Heart right ventricle (tissue), 16 donors: ENCODE measurements around the gene FRS2. TPM values are rescaled to one million over a fixed set of nuclear protein-coding genes. Genes with fewer than 3 reads are reported as not detected.

Source experiments
- ATAC-seq, 8 donors: fragments of 200-7000 bp; cut with Tn5 transposase; one replicate each; pipeline ENCODE4 v1.9.1; 2020; ENCODE audit warnings: mild to moderate bottlenecking in 8 of 8, moderate library complexity in 8 of 8, moderate number of reproducible peaks in 1 of 8
- DNase-seq, 2 donors: peaks; one replicate each; pipeline ENCODE4 v3.0.0-alpha.2; 2020
- H3K27ac ChIP-seq, 10 donors: fragments of 200-600 bp; sonication (generic) in 2 of 10; one replicate each; pipeline versions ENCODE4 v1.5.0 to v1.8.0; 2020 to 2022; ENCODE audit warnings: mild to moderate bottlenecking in 3 of 10
- H3K27me3 ChIP-seq, 7 donors: fragments of 200-600 bp; one replicate each; pipeline ENCODE4 v1.8.0; 2021 to 2022; ENCODE audit warnings: mild to moderate bottlenecking in 2 of 7
- H3K36me3 ChIP-seq, 9 donors: fragments of 200-600 bp; sonication (generic) in 1 of 9; one replicate each; pipeline versions ENCODE4 v1.5.0 to v1.8.0; 2020 to 2022; ENCODE audit warnings: mild to moderate bottlenecking in 2 of 9
- H3K4me1 ChIP-seq, 9 donors: fragments of 200-600 bp; sonication (generic) in 1 of 9; one replicate each; pipeline versions ENCODE4 v1.5.0 to v1.8.0; 2020 to 2022; ENCODE audit warnings: mild to moderate bottlenecking in 4 of 9
- H3K4me3 ChIP-seq, 10 donors: fragments of 200-600 bp; sonication (generic) in 2 of 10; one replicate each; pipeline versions ENCODE4 v1.5.0 to v1.8.0; 2020 to 2022; ENCODE audit warnings: mild to moderate bottlenecking in 7 of 10, moderate library complexity in 2 of 10
- H3K9me3 ChIP-seq, 11 donors: fragments of 200-600 bp in 10 of 11; sonication (generic) in 2 of 11; one replicate each; pipeline versions ENCODE4 v1.5.0 to v1.8.0; 2013 to 2022; ENCODE audit warnings: mild to moderate bottlenecking in 2 of 11, control low read depth in 1 of 11, moderate library complexity in 1 of 11
- WGBS, 2 donors: extraction: QIAGEN DNeasy Blood & Tissue Kit; methylation state at CpG; one replicate each; pipeline ENCODE4 v1.1.7; 2013; ENCODE audit warnings: inconsistent platforms in 1 of 2; 5-methylcytosine and 5-hydroxymethylcytosine counted together
- intact Hi-C, 10 donors: fragments of 100-400 bp; cut with DNase I; formaldehyde crosslinking; loops; one replicate each; pipeline versions ENCODE4 v1.11.1 to v1.14.2; 2022
- long read RNA-seq, 3 donors: library from polyadenylated mRNA; unstranded; transcript quantifications; one replicate each; pipeline ENCODE4 v2.0.0, GENCODE V29; 2020 to 2021
- polyA plus RNA-seq, 2 donors: library from polyadenylated mRNA; stranded (reverse); fragments of 200-250 nt; gene quantifications; one replicate each; pipeline ENCODE4 v1.2.3, GENCODE V29; 2013
- total RNA-seq, 10 donors: library from RNA; stranded (reverse); fragmentation: NEBNext Ultra II Directional in 3 of 10; extraction: Animal tissue kit (Norgen Biotek cat#: 25700) in 3 of 10; gene quantifications; one replicate each; pipeline versions ENCODE4 v1.2.1 to v1.2.4, GENCODE V29; 2021 to 2023
- TF ChIP-seq, protein P1 (sequence below), 9 donors: fragments of 200-600 bp; sonication (generic) in 2 of 9; IDR thresholded peaks; one replicate each; pipeline versions ENCODE4 v1.5.0 to v1.8.0; 2021 to 2022; ENCODE audit warnings: antibody characterized with exemption in 9 of 9, mild to moderate bottlenecking in 5 of 9, moderate library complexity in 1 of 9
- donor health status: Arrhythmogenic right ventricular cardiomyopathy.
- donor health status: ischemic (EF 13 %, LVEDD 7.1; RV severe dilation, severe dysfunction).
- donor health status: healthy with polysubstance abuse.
- donor health status: DM: no; HTN: yes; CAD: no.
- donor health status: DM: no; HTN: no; CAD: no.
- donor health status: ischemic (EF 25% LVEDD 6.9; RV normal size, moderate dysfunction).
- donor health status: ischemic (EF 25% LVEDD 5.7; RV mildly dilated, moderate dysfunction).
- donor health status: healthy.
- donor health status: DM: yes; HTN: yes; CAD: no.
- donor health status: Ischemic cardiomyopathy.
- donor health status: ischemic (EF 35%, LVEDD 5.7; RV mildly dilated, moderate dysfunction).
- donor health status: nonischemic (EF 11% LVEDD 7.7; RV severe dilation, severe dysfunction).
- donor health status: DM: yes; HTN: yes; CAD: no.
- donor health status: PGD.
- donor health status: ischemic (EF 29% LVEDD 5.4; RV normal size, mild dysfunction).
- donor health status: nonischemic (EF 23%, LVEDD 6.1; RV moderate dilation, normal function).

Gene FRS2, protein sequence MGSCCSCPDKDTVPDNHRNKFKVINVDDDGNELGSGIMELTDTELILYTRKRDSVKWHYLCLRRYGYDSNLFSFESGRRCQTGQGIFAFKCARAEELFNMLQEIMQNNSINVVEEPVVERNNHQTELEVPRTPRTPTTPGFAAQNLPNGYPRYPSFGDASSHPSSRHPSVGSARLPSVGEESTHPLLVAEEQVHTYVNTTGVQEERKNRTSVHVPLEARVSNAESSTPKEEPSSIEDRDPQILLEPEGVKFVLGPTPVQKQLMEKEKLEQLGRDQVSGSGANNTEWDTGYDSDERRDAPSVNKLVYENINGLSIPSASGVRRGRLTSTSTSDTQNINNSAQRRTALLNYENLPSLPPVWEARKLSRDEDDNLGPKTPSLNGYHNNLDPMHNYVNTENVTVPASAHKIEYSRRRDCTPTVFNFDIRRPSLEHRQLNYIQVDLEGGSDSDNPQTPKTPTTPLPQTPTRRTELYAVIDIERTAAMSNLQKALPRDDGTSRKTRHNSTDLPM
- total RNA-seq (10 to 100 TPM; 18.2 to 26.0 (median 20.0) TPM), polyA plus RNA-seq (1 to 10 TPM; 2.9 to 3.5 TPM)
- long read RNA-seq, donor 1, partial matches to known transcripts: 0 of 3 reads
- long read RNA-seq, donor 1, other reads (novel, unspliced or antisense): 2 of 3 reads
- long read RNA-seq, donor 2, partial matches to known transcripts: 1 of 1 reads
- long read RNA-seq, donor 2, other reads (novel, unspliced or antisense): 0 of 1 reads
- long read RNA-seq, donor 3, partial matches to known transcripts: 9 of 15 reads
- long read RNA-seq, donor 3, other reads (novel, unspliced or antisense): 6 of 15 reads

DNA sequence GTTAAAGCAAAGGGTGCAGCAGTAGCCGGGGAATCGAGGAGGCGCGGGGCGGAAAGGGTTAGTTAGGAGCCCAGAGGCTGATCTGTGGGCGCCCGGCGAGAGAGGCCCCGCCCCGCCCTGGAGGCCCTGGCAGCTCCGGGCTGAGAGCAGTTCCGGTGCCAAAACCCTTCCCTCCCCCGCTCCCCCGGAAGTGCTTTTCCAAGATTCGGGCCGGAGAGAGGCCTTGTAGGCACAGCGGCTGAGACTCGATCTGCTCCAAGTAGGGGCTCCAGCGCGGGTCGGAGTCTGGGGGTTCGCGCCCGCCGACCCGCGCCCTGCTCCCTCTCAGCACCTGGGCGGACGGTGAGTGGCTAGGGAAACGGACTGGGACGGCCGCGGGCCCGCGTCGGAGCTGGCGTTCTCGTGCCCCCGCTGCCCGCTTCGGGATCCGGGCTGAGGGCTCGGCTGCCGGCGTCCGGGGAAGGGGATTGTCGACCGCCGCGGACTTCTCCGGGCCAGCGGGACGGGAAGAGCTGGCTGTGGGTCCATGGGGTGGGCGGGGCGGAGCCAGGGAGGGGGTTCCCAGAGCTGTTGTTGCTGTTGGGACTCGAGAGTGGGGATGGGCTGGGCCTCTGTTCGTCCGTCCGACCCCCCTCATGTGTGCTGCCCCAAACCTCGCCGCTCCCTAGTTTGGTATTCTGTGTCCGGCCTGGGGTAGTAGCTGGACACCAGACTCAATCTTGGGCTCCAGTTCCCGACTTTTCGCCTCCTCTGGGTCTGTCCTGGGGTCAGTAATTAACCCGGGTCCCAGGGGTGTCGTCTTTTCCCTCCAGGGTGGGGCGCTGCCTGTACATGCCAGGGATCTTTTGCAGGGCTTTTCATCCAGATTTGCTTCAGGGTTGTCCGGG is at the start of gene FRS2:
Gene FRS2, plus strand, starts transcription at position 200 of the 887 bp plus-strand sequence. CDS start 98,643 bp downstream, outside the sequence.
- H3K9me3 ChIP-seq: no peaks in the 10 kb centered on the region
- TF ChIP-seq, protein P1, sequence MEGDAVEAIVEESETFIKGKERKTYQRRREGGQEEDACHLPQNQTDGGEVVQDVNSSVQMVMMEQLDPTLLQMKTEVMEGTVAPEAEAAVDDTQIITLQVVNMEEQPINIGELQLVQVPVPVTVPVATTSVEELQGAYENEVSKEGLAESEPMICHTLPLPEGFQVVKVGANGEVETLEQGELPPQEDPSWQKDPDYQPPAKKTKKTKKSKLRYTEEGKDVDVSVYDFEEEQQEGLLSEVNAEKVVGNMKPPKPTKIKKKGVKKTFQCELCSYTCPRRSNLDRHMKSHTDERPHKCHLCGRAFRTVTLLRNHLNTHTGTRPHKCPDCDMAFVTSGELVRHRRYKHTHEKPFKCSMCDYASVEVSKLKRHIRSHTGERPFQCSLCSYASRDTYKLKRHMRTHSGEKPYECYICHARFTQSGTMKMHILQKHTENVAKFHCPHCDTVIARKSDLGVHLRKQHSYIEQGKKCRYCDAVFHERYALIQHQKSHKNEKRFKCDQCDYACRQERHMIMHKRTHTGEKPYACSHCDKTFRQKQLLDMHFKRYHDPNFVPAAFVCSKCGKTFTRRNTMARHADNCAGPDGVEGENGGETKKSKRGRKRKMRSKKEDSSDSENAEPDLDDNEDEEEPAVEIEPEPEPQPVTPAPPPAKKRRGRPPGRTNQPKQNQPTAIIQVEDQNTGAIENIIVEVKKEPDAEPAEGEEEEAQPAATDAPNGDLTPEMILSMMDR (IDR thresholded peaks at IDR 0.05): peak in 8 of 9 donors; percentile 13 to 43 (median 27)
- H3K27ac ChIP-seq: peak within 1 kb of the TSS; percentile 81 to 98 (median 92)
- peaks cover 3 to 51% (median 44%) of the 10 kb centered on the region in 9 donors for H3K4me1 ChIP-seq
- DNase-seq: peak; percentile 92 to 93
- H3K36me3 ChIP-seq: no peaks in the 10 kb centered on the region
- no peaks in the 10 kb centered on the region for H3K27me3 ChIP-seq
- WGBS, 2 donors: 0% methylated on average over 68 of the region's 68 CpGs
- peak within 1 kb of the TSS; percentile 74 to 98 (median 86) for H3K4me3 ChIP-seq
- intact Hi-C loops: loop anchor here in 9 of 10 donors (2.0 to 10.0 kb wide), 6 partner anchors 42 to 117 kb away; partner anchors contain the start of gene CCT2 (in 1 of the 9)
- peak; percentile 99 to 100 (median 99) for ATAC-seq

DNA sequence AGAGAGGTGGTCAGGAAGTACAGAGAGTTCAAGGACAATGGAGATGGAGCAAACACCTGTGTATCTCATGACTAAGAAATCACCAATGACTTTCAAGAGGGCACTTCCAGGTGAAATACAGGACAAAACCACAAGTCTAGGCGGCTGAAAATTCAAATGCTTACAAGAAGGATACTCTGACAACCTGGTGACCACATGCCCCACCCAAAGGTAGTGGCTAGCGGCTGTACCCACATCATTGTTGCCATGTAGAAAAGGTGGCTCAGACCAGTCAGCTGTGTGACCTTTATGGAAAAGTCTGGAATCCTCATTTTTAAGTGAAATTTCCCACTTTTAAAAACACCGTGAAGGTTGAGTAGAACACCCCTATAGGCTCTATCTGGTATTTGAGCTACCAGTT is 48.6 kb upstream of the FRS2 start:
- no peak overlapping the region for H3K27ac ChIP-seq
- no peaks in the 10 kb centered on the region for H3K36me3 ChIP-seq
- H3K9me3 ChIP-seq: no peaks in the 10 kb centered on the region
- no peaks in the 10 kb centered on the region for H3K27me3 ChIP-seq
- intact Hi-C loops: no loop called here
- ATAC-seq: no peak
- 94 to 98% methylated on average over 3 of the region's 3 CpGs for whole genome bisulfite sequencing, 2 donors
- no peak for DNase-seq
- peaks cover 0 to under 1% (median 0%) of the 10 kb centered on the region in 9 donors for H3K4me1 ChIP-seq
- no peak overlapping the region for H3K4me3 ChIP-seq
- TF ChIP-seq, protein P1 (IDR thresholded peaks at IDR 0.05): no peak

DNA sequence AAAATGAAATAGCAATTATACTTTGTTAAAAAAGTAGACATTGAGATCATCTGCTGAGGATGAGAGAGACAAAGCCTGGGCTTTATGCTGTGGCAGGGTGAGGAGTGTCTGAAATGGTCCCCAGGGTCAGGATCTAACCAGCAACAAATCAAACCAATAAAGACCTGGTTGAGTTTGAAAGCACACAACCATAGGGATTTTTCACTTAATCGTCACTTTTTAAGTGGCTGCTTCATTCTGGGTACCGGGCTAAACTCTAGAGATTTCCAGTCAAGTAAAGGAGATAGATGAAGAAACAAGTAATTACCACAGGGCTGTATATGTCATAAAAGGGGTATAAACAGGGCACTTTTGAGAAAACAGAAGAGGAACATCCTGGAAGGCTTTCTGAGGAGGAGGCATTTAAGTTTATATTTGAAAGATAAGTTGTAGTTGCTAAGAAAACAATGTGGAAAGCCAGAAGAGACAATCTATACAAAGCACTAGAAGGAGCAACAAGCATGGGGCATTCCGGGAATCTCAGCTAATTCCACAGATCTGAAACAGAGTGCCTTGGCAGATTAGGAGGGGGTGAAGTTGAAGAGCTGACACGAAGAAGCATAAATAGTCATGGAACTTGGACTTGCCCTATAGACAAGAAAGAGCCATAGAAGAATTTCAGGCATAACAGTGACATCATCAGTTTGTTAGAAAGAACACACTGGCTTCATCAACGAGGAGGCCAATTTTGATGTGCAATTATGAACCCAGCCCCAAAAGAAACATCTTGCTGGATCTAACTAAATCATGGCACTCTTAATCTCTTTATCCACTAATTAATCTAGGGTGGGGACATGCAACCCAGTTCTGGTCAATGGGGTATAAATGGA is 46.9 kb upstream of the FRS2 start:
- H3K4me1 ChIP-seq: no peaks in the 10 kb centered on the region
- H3K4me3 ChIP-seq: no peak overlapping the region
- H3K27ac ChIP-seq: no peak overlapping the region
- H3K27me3 ChIP-seq: no peaks in the 10 kb centered on the region
- 81% methylated on average over 5 of the region's 5 CpGs for WGBS, 2 donors
- no peaks in the 10 kb centered on the region for H3K36me3 ChIP-seq
- H3K9me3 ChIP-seq: no peaks in the 10 kb centered on the region
- TF ChIP-seq, protein P1 (IDR thresholded peaks at IDR 0.05): no peak
- DNase-seq: no peak
- ATAC-seq: no peak
- intact Hi-C loops: no loop called here
